HepG2 (cell line): ENCODE data around the gene AKAP12. TPM values are rescaled to one million over a fixed set of nuclear protein-coding genes. Genes with fewer than 3 reads are reported as not detected.

ENCODE experiments used
- ARNT2 ChIP-seq: sonication (generic); formaldehyde crosslinking; IDR thresholded peaks from 2 replicates; pipeline ENCODE4 v1.8.0; 2022; ENCODE audit warnings: mild to moderate bottlenecking, low read depth, missing genetic modification reagents, moderate library complexity
- ATF7-NPFF ChIP-seq: sonication (generic); formaldehyde crosslinking; IDR thresholded peaks from 2 replicates; pipeline ENCODE4 v1.8.1; 2023; ENCODE audit warnings: mild to moderate bottlenecking, low read depth, missing genetic modification reagents, moderate library complexity
- CBX1 ChIP-seq: IDR thresholded peaks from one replicate; pipeline ENCODE4 v1.6.1; 2016; ENCODE audit warnings: antibody characterized with exemption, low read depth
- DPF2 ChIP-seq: sonication (generic); formaldehyde crosslinking; IDR thresholded peaks from 2 replicates; pipeline ENCODE4 v1.4.0; 2020; ENCODE audit warnings: mild to moderate bottlenecking, low read depth, missing genetic modification reagents, borderline replicate concordance
- ELF1 ChIP-seq: sonication (generic); formaldehyde crosslinking; IDR thresholded peaks from 2 replicates; pipeline ENCODE4 v1.4.0; 2020; ENCODE audit warnings: missing genetic modification reagents
- ELK4 ChIP-seq: sonication (generic); formaldehyde crosslinking; IDR thresholded peaks from 2 replicates; pipeline ENCODE4 v1.9.0; 2021; ENCODE audit warnings: missing genetic modification reagents, borderline replicate concordance
- GRHL1 ChIP-seq: sonication (generic); formaldehyde crosslinking; conservative IDR thresholded peaks from 2 replicates; pipeline ENCODE4 v1.8.0; 2022; ENCODE audit warnings: missing genetic modification reagents
- HNRNPH1 ChIP-seq: fragments of 200-400 bp; formaldehyde crosslinking; optimal IDR thresholded peaks from 2 replicates; pipeline ENCODE3; 2017; ENCODE audit warnings: mild to moderate bottlenecking, low read depth, low read length
- HOXA3 ChIP-seq: sonication (generic); formaldehyde crosslinking; IDR thresholded peaks from 2 replicates; pipeline ENCODE4 v1.5.0; 2020; ENCODE audit warnings: missing genetic modification reagents
- HOXA7 ChIP-seq: sonication (generic); formaldehyde crosslinking; IDR thresholded peaks from 2 replicates; pipeline ENCODE4 v1.8.1; 2022; ENCODE audit warnings: mild to moderate bottlenecking, missing genetic modification reagents, moderate library complexity
- KDM1A ChIP-seq: IDR thresholded peaks from 2 replicates; pipeline ENCODE4 v1.6.1; 2016; ENCODE audit warnings: missing compliant biosample characterization
- KMT2A ChIP-seq: sonication (generic); formaldehyde crosslinking; IDR thresholded peaks from 2 replicates; pipeline ENCODE4 v1.4.0; 2020; ENCODE audit warnings: missing genetic modification reagents
- NFYC ChIP-seq: IDR thresholded peaks from 2 replicates; pipeline ENCODE4 v1.6.1; 2016; ENCODE audit warnings: missing genetic modification reagents, missing compliant biosample characterization
- SIN3A ChIP-seq: IDR thresholded peaks from 2 replicates; pipeline ENCODE4 v1.6.1; 2011; ENCODE audit warnings: low read depth, mild to moderate bottlenecking, control low read depth, low read length, borderline replicate concordance
- TFDP1 ChIP-seq: IDR thresholded peaks from 2 replicates; pipeline ENCODE4 v1.6.1; 2016; ENCODE audit warnings: missing compliant biosample characterization, missing genetic modification reagents, borderline replicate concordance
- THRA ChIP-seq: sonication (generic); formaldehyde crosslinking; IDR thresholded peaks from 2 replicates; pipeline ENCODE4 v1.4.0; 2020; ENCODE audit warnings: missing genetic modification reagents, borderline replicate concordance
- YEATS2 ChIP-seq: sonication (generic); formaldehyde crosslinking; IDR thresholded peaks from 2 replicates; pipeline ENCODE4 v1.4.0; 2020; ENCODE audit warnings: missing genetic modification reagents, borderline replicate concordance
- ZBTB7B ChIP-seq: sonication (generic); formaldehyde crosslinking; IDR thresholded peaks from 2 replicates; pipeline ENCODE4 v1.4.0; 2020; ENCODE audit warnings: missing genetic modification reagents
- ZEB1 ChIP-seq: IDR thresholded peaks from 2 replicates; pipeline ENCODE4 v1.6.1; 2012; ENCODE audit warnings: mild to moderate bottlenecking, low read depth, inconsistent platforms; ENCODE audit not compliant: insufficient replicate concordance
- ZFP62 ChIP-seq: sonication (generic); formaldehyde crosslinking; IDR thresholded peaks from 2 replicates; pipeline ENCODE4 v1.4.0; 2020; ENCODE audit warnings: missing genetic modification reagents
- ZKSCAN8 ChIP-seq: IDR thresholded peaks from 2 replicates; pipeline ENCODE4 v1.6.1; 2016; ENCODE audit warnings: borderline replicate concordance, missing genetic modification reagents, missing compliant biosample characterization
- ZNF569 ChIP-seq: sonication (generic); formaldehyde crosslinking; IDR thresholded peaks from 2 replicates; pipeline ENCODE4 v1.5.0; 2020; ENCODE audit warnings: mild to moderate bottlenecking, missing genetic modification reagents, moderate library complexity, borderline replicate concordance
- ZNF850 ChIP-seq: sonication (generic); formaldehyde crosslinking; conservative IDR thresholded peaks from 2 replicates; pipeline ENCODE4 v1.9.0; 2021; ENCODE audit warnings: mild to moderate bottlenecking, missing genetic modification reagents
- ZSCAN12 ChIP-seq: sonication (generic); formaldehyde crosslinking; IDR thresholded peaks from 2 replicates; pipeline ENCODE4 v1.9.0; 2021; ENCODE audit warnings: mild to moderate bottlenecking, missing genetic modification reagents
- ZSCAN9 ChIP-seq: IDR thresholded peaks from 2 replicates; pipeline ENCODE4 v1.6.1; 2016; ENCODE audit warnings: borderline replicate concordance
- polyA plus RNA-seq, 8 experiments: library from polyadenylated mRNA; depleted of rRNA in 3 of 8; stranded (reverse) in 7 of 8; unstranded in 1 of 8; fragments of >200 nt; fragmentation: Illumina TruSeq in 4 of 8; extraction: Trizol in 4 of 8; gene quantifications; 2 replicates each; pipeline versions ENCODE4 v1.2.1 to v1.2.3, GENCODE V29; 2011 to 2016; ENCODE audit warnings: low read depth in 4 of 8, missing spikeins in 1 of 8, mixed read lengths in 1 of 8; ENCODE audit not compliant: insufficient read depth in 1 of 8
- total RNA-seq, 5 experiments: library from RNA; depleted of rRNA; stranded (reverse); fragments of >200 nt; fragmentation: Illumina TruSeq; extraction: Trizol; gene quantifications; 2 replicates each; pipeline ENCODE4 v1.2.3, GENCODE V29; 2016; ENCODE audit warnings: low read depth in 1 of 5

Gene AKAP12
- total and polyA plus RNA-seq, 2 of the 13 experiments (the other 11 are each of a cell fraction or from before 2014, with no cell fraction given): 10.6 to 19.0 TPM

GRCh38 chr6:151391471-151392413, 152.0 kb downstream of the AKAP12 start, which contains the start of gene ZBTB2 (continued):
- peak; percentile 41; the same call in 1 of the 2 replicates for TF ChIP-seq THRA (CRISPR knock-in tag)
- peak; percentile 39; the same call in 1 of the 2 replicates for TF ChIP-seq SIN3A
- TF ChIP-seq HOXA3: 0 out of 2 replicates have a peak, but pooled peaks have one; percentile 12
- no peak for TF ChIP-seq ZNF569
- TF ChIP-seq KDM1A (CRISPR knock-in tag): 0 out of 2 replicates have a peak, but pooled peaks have one; percentile 30
- TF ChIP-seq CBX1: no peak
- no peak for TF ChIP-seq ATF7-NPFF (CRISPR knock-in tag)
- TF ChIP-seq ELK4 (CRISPR knock-in tag): no peak
- no peak for TF ChIP-seq GRHL1 (CRISPR knock-in tag)
- no peak for TF ChIP-seq ZFP62 (CRISPR knock-in tag)
- no peak for TF ChIP-seq HNRNPH1
- no peak for TF ChIP-seq ZNF850
- TF ChIP-seq DPF2 (CRISPR knock-in tag): no peak
- TF ChIP-seq KMT2A (CRISPR knock-in tag): peak; percentile 34
- no peak for TF ChIP-seq ZKSCAN8
- TF ChIP-seq ARNT2: no peak
- TF ChIP-seq ZEB1: no peak
- peak; percentile 42; the same call in 1 of the 2 replicates for TF ChIP-seq ZBTB7B (CRISPR knock-in tag)
- TF ChIP-seq YEATS2 (CRISPR knock-in tag): no peak
- TF ChIP-seq ELF1: no peak
- TF ChIP-seq HOXA7: peak; percentile 60; the same call in 1 of the 2 replicates
- TF ChIP-seq ZSCAN12 (CRISPR knock-in tag): no peak; the same call in 1 of the 2 replicates
- TF ChIP-seq TFDP1 (CRISPR knock-in tag): peak; percentile 58; the same call in 1 of the 2 replicates
- peak; percentile 81 for TF ChIP-seq ZSCAN9
- peak; percentile 33; the same call in 1 of the 2 replicates for TF ChIP-seq NFYC (CRISPR knock-in tag)
